Smooth muscle cell (in vitro differentiated cells): Measurements from ENCODE around the gene SLC7A11. TPM values are rescaled to one million over a fixed set of nuclear protein-coding genes. Genes with fewer than 3 reads are reported as not detected.

Experiments
- DNase-seq: peaks from one replicate; lab custom pipeline; 2025; ENCODE audit not compliant: unreplicated experiment; lab: John Stamatoyannopoulos, UW
- H2AFZ ChIP-seq: fragments of 200-600 bp; sonication (generic); 2 replicates; pipeline ENCODE4 v1.6.0; 2016; ENCODE audit warnings: antibody characterized with exemption, low read depth, mild to moderate bottlenecking
- H3F3A ChIP-seq: fragments of 200-600 bp; sonication (generic); 2 replicates; pipeline ENCODE4 v1.6.0; 2017; ENCODE audit warnings: antibody characterized with exemption, low read depth
- H3K27ac ChIP-seq: fragments of 200-600 bp; sonication (generic); 2 replicates; pipeline ENCODE4 v1.5.1; 2016; ENCODE audit warnings: low read depth, mild to moderate bottlenecking
- H3K27me3 ChIP-seq: fragments of 200-600 bp; sonication (generic); 2 replicates; pipeline ENCODE4 v1.6.1; 2016; ENCODE audit warnings: low read depth, mild to moderate bottlenecking
- H3K36me3 ChIP-seq: fragments of 200-600 bp; sonication (generic); 2 replicates; pipeline ENCODE4 v1.5.1; 2016; ENCODE audit warnings: low read depth
- H3K4me1 ChIP-seq: fragments of 200-600 bp; sonication (generic); 2 replicates; pipeline ENCODE4 v1.5.1; 2016; ENCODE audit warnings: low read depth
- H3K4me2 ChIP-seq: fragments of 200-600 bp; sonication (generic); 2 replicates; pipeline ENCODE4 v1.6.0; 2016; ENCODE audit warnings: mild to moderate bottlenecking
- H3K4me3 ChIP-seq: fragments of 200-600 bp; sonication (generic); 2 replicates; pipeline ENCODE4 v1.5.1; 2016; ENCODE audit warnings: mild to moderate bottlenecking
- H3K79me2 ChIP-seq: fragments of 200-600 bp; sonication (generic); 2 replicates; pipeline ENCODE4 v1.6.0; 2016; ENCODE audit warnings: low read depth, mild to moderate bottlenecking
- H3K9ac ChIP-seq: fragments of 200-600 bp; sonication (generic); 2 replicates; pipeline ENCODE4 v1.6.0; 2016; ENCODE audit warnings: low read depth
- H3K9me3 ChIP-seq: fragments of 200-600 bp; sonication (generic); replicated peaks from 2 replicates; pipeline ENCODE4 v1.5.1; 2016; ENCODE audit warnings: low read depth
- H4K20me1 ChIP-seq: fragments of 200-600 bp; sonication (generic); 2 replicates; pipeline ENCODE4 v1.6.0; 2016; ENCODE audit warnings: low read depth
- CTCF ChIP-seq: fragments of 200-600 bp; sonication (generic); IDR thresholded peaks from 2 replicates; pipeline ENCODE4 v1.5.1; 2017; ENCODE audit warnings: borderline replicate concordance, mild to moderate bottlenecking, antibody characterized with exemption; ENCODE audit not compliant: insufficient read depth, poor library complexity, severe bottlenecking
- WGBS: methylation state at CpG from one replicate; pipeline ENCODE4 v1.1.7; 2016; ENCODE audit warnings: low lambda C conversion rate; 5-methylcytosine and 5-hydroxymethylcytosine counted together
- polyA plus RNA-seq: library from polyadenylated mRNA; unstranded; fragments of >200 nt; fragmentation: Nextera tagmentation; extraction: Ambion mirVana; gene quantifications from 2 replicates; pipeline ENCODE4 v1.2.1, GENCODE V29; 2016
- total RNA-seq: library from RNA; depleted of rRNA; stranded (reverse); fragments of >200 nt; gene quantifications from 2 replicates; pipeline ENCODE4 v1.2.3, GENCODE V29; 2014

Gene SLC7A11
- total and polyA plus RNA-seq, 2 experiments from 2014 or later = 1.1 to 13.9 TPM

- H3K4me1 ChIP-seq = peaks cover 3% of the 10 kb centered on the region
- 63% methylated on average over 6 of the region's 6 CpGs for WGBS
- no peak overlapping the region for H3K4me3 ChIP-seq
- peaks cover 7% of the 10 kb centered on the region for H3F3A ChIP-seq
- no peak overlapping the region for H3K4me2 ChIP-seq
- H3K79me2 ChIP-seq = no peaks in the 10 kb centered on the region
- no peaks in the 10 kb centered on the region for H4K20me1 ChIP-seq
- H3K9me3 ChIP-seq = no peaks in the 10 kb centered on the region
- peak; percentile 83 for TF ChIP-seq CTCF
- H3K36me3 ChIP-seq = no peaks in the 10 kb centered on the region
- H2AFZ ChIP-seq = no peak overlapping the region
- H3K27ac ChIP-seq = no peak overlapping the region
- H3K9ac ChIP-seq = no peak overlapping the region
- no peak for DNase-seq
- no peaks in the 10 kb centered on the region for H3K27me3 ChIP-seq
Observed at GRCh38 chr4:138182838-138183426, 59.2 kb downstream of the SLC7A11 start.

- Histone ChIP-seq H3K4me3 (no peak overlapping the region), H4K20me1 (no peaks in the 10 kb centered on the region), H3K27ac (no peak overlapping the region), H3K27me3 (no peaks in the 10 kb centered on the region), H3K9me3 (no peaks in the 10 kb centered on the region), H3K79me2 (no peaks in the 10 kb centered on the region), H3K4me1 (peaks cover 3% of the 10 kb centered on the region), H3K4me2 (peak overlapping the region; percentile 56), H3K36me3 (no peaks in the 10 kb centered on the region), H3K9ac (no peak overlapping the region), H2AFZ (no peak overlapping the region), H3F3A (peaks cover 7% of the 10 kb centered on the region)
- TF ChIP-seq CTCF = no peak
- DNase-seq = no peak
- WGBS = 24% methylated on average over 6 of the region's 6 CpGs
Observed at GRCh38 chr4:138181287-138181686, 60.9 kb downstream of the SLC7A11 start.

GRCh38 chr4:138178566-138178965, 63.6 kb downstream of the SLC7A11 start:
- no peak for TF ChIP-seq CTCF
- no peaks in the 10 kb centered on the region for H3K9me3 ChIP-seq
- peaks cover 7% of the 10 kb centered on the region for H3F3A ChIP-seq
- no peaks in the 10 kb centered on the region for H4K20me1 ChIP-seq
- no peak overlapping the region for H3K4me3 ChIP-seq
- 85% methylated on average over 5 of the region's 5 CpGs for WGBS
- DNase-seq = no peak
- no peaks in the 10 kb centered on the region for H3K36me3 ChIP-seq
- H3K79me2 ChIP-seq = no peaks in the 10 kb centered on the region
- no peak overlapping the region for H3K9ac ChIP-seq
- no peaks in the 10 kb centered on the region for H3K27me3 ChIP-seq
- H3K27ac ChIP-seq = no peak overlapping the region
- no peak overlapping the region for H3K4me2 ChIP-seq
- H2AFZ ChIP-seq = no peak overlapping the region
- H3K4me1 ChIP-seq = peaks cover 3% of the 10 kb centered on the region
